Esophagus squamous epithelium (tissue), 4 donors: ENCODE measurements around the gene LPAR5.

ENCODE experiments used
- CTCF ChIP-seq, 6 experiments: fragments of 450-650 bp in 4 of 6; fragments of 200-600 bp in 2 of 6; sonication (generic) in 2 of 6; IDR thresholded peaks; one replicate each; pipeline ENCODE4 v1.5.1; 2016 to 2019; ENCODE audit warnings: antibody characterized with exemption in 6 of 6, mild to moderate bottlenecking in 4 of 6, moderate library complexity in 4 of 6
- POLR2A ChIP-seq, 4 donors: fragments of 450-650 bp; IDR thresholded peaks; one replicate each; pipeline ENCODE4 v1.6.1; 2017; ENCODE audit warnings: antibody characterized with exemption in 4 of 4, mild to moderate bottlenecking in 4 of 4, moderate library complexity in 3 of 4

DNA sequence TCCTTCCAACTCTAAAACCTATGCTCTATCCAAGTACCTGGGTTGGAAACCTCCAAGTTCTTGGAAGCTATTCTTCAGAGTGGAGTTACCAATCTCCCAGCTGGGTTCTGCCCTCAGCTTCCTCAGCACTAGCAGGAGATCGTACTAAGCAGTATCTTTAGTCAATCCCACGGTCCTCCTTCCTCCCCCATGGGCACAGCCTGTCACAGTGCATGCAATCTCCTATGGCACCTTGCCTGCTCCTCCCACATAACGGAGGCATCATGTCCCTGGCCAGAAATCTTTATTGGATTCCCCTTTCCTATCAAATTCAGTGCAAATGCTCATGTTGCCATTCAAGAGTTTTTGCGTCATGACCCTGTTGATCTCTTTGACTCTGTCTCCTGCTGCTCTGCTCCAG lies 5.4 kb upstream of the LPAR5 start:
- TF ChIP-seq CTCF (IDR thresholded peaks at IDR 0.05): no peak
- no peak for TF ChIP-seq POLR2A (IDR thresholded peaks at IDR 0.05)
